Adipocyte (in vitro differentiated cells): ENCODE measurements around the gene SLMAP.
A peak's percentile ranks its signal among the peaks of the same experiment; 100 is the strongest.

Experiments used
- DNase-seq: peaks from one replicate; pipeline ENCODE4 v3.0.0-alpha.2; 2015; ENCODE audit warnings: low read depth
- H3K27me3 ChIP-seq: replicated peaks from 2 replicates; pipeline ENCODE4 v1.7.0; 2013; ENCODE audit warnings: mild to moderate bottlenecking, low read length, moderate library complexity; ENCODE audit not compliant: control insufficient read depth, insufficient read depth
- H3K36me3 ChIP-seq: 2 replicates; pipeline ENCODE4 v1.7.0; 2013; ENCODE audit warnings: low read length, mild to moderate bottlenecking, moderate library complexity; ENCODE audit not compliant: control insufficient read depth, insufficient read depth, severe bottlenecking
- H3K4me1 ChIP-seq: 2 replicates; pipeline ENCODE4 v1.7.0; 2013; ENCODE audit warnings: mild to moderate bottlenecking, low read length, moderate library complexity; ENCODE audit not compliant: control insufficient read depth, insufficient read depth
- H3K4me3 ChIP-seq: 2 replicates; pipeline ENCODE4 v1.7.0; 2013; ENCODE audit warnings: mild to moderate bottlenecking, low read length, moderate library complexity
- H3K9ac ChIP-seq: 2 replicates; pipeline ENCODE4 v1.7.0; 2013; ENCODE audit warnings: mild to moderate bottlenecking, low read length, moderate library complexity
- H3K9me3 ChIP-seq: 2 replicates; pipeline ENCODE4 v1.7.0; 2013; ENCODE audit warnings: mild to moderate bottlenecking, low read length, moderate library complexity; ENCODE audit not compliant: control insufficient read depth

SLMAP gene

GRCh38 chr3:57957824-57958223 lies 201.7 kb downstream of the SLMAP start:
- no peaks in the 10 kb centered on the region for H3K36me3 ChIP-seq
- no peak overlapping the region for H3K4me3 ChIP-seq
- no peaks in the 10 kb centered on the region for H3K9me3 ChIP-seq
- no peak for DNase-seq
- H3K9ac ChIP-seq, result no peak overlapping the region
- no peaks in the 10 kb centered on the region for H3K27me3 ChIP-seq
- peaks cover 30% of the 10 kb centered on the region for H3K4me1 ChIP-seq

GRCh38 chr3:57958642-57959422 lies 202.7 kb downstream of the SLMAP start:
- no peak for DNase-seq
- Histone ChIP-seq H3K4me1 (peaks cover 30% of the 10 kb centered on the region), H3K9ac (peak overlapping the region; percentile 77), H3K9me3 (no peaks in the 10 kb centered on the region), H3K27me3 (no peaks in the 10 kb centered on the region), H3K4me3 (peak overlapping the region; percentile 71), H3K36me3 (no peaks in the 10 kb centered on the region)

GRCh38 chr3:57959423-57960173 lies 203.5 kb downstream of the SLMAP start:
- H3K4me3 ChIP-seq, result peak overlapping the region; percentile 71
- H3K27me3 ChIP-seq, result no peaks in the 10 kb centered on the region
- no peak for DNase-seq
- H3K4me1 ChIP-seq, result peaks cover 30% of the 10 kb centered on the region
- H3K9ac ChIP-seq, result peak overlapping the region; percentile 77
- H3K36me3 ChIP-seq, result no peaks in the 10 kb centered on the region
- H3K9me3 ChIP-seq, result no peaks in the 10 kb centered on the region

- Histone ChIP-seq H3K4me3 (peak overlapping the region; percentile 71), H3K27me3 (no peaks in the 10 kb centered on the region), H3K9me3 (no peaks in the 10 kb centered on the region), H3K36me3 (no peaks in the 10 kb centered on the region), H3K4me1 (peaks cover 30% of the 10 kb centered on the region), H3K9ac (peak overlapping the region; percentile 77)
- DNase-seq, result no peak
These were observed 204.0 kb downstream of the SLMAP start for GRCh38 chr3:57960174-57960505.

GRCh38 chr3:57961177-57961827 lies 205.2 kb downstream of the SLMAP start:
- Histone ChIP-seq H3K9me3 (no peaks in the 10 kb centered on the region), H3K27me3 (no peaks in the 10 kb centered on the region), H3K4me1 (peaks cover 27% of the 10 kb centered on the region), H3K9ac (no peak overlapping the region), H3K36me3 (no peaks in the 10 kb centered on the region), H3K4me3 (no peak overlapping the region)
- no peak for DNase-seq

GRCh38 chr3:57961828-57962447 lies 205.8 kb downstream of the SLMAP start:
- no peaks in the 10 kb centered on the region for H3K27me3 ChIP-seq
- H3K4me3 ChIP-seq, result no peak overlapping the region
- peak; percentile 45 for DNase-seq
- H3K4me1 ChIP-seq, result peaks cover 25% of the 10 kb centered on the region
- H3K9me3 ChIP-seq, result no peaks in the 10 kb centered on the region
- no peaks in the 10 kb centered on the region for H3K36me3 ChIP-seq
- no peak overlapping the region for H3K9ac ChIP-seq

GRCh38 chr3:57962448-57962834 lies 206.3 kb downstream of the SLMAP start:
- H3K4me3 ChIP-seq, result no peak overlapping the region
- H3K9me3 ChIP-seq, result no peaks in the 10 kb centered on the region
- DNase-seq, result no peak
- H3K36me3 ChIP-seq, result no peaks in the 10 kb centered on the region
- peaks cover 26% of the 10 kb centered on the region for H3K4me1 ChIP-seq
- no peak overlapping the region for H3K9ac ChIP-seq
- no peaks in the 10 kb centered on the region for H3K27me3 ChIP-seq

GRCh38 chr3:57963811-57964346 lies 207.8 kb downstream of the SLMAP start:
- no peaks in the 10 kb centered on the region for H3K9me3 ChIP-seq
- H3K9ac ChIP-seq, result no peak overlapping the region
- H3K4me1 ChIP-seq, result peaks cover 22% of the 10 kb centered on the region
- H3K27me3 ChIP-seq, result no peaks in the 10 kb centered on the region
- DNase-seq, result no peak
- H3K36me3 ChIP-seq, result no peaks in the 10 kb centered on the region
- H3K4me3 ChIP-seq, result no peak overlapping the region

- no peaks in the 10 kb centered on the region for H3K9me3 ChIP-seq
- peak; percentile 74 for DNase-seq
- H3K27me3 ChIP-seq, result no peaks in the 10 kb centered on the region
- no peaks in the 10 kb centered on the region for H3K36me3 ChIP-seq
- H3K4me1 ChIP-seq, result peaks cover 16% of the 10 kb centered on the region
- no peak overlapping the region for H3K9ac ChIP-seq
- H3K4me3 ChIP-seq, result no peak overlapping the region
These were observed 210.7 kb downstream of the SLMAP start for GRCh38 chr3:57966829-57967228.

- Histone ChIP-seq H3K36me3 (no peaks in the 10 kb centered on the region), H3K4me1 (peaks cover 16% of the 10 kb centered on the region), H3K27me3 (no peaks in the 10 kb centered on the region), H3K9me3 (no peaks in the 10 kb centered on the region), H3K4me3 (no peak overlapping the region), H3K9ac (no peak overlapping the region)
- DNase-seq, result no peak
These were observed 211.5 kb downstream of the SLMAP start for GRCh38 chr3:57967590-57967989.

GRCh38 chr3:57968501-57968900 lies 212.4 kb downstream of the SLMAP start:
- Histone ChIP-seq H3K9me3 (no peaks in the 10 kb centered on the region), H3K27me3 (no peaks in the 10 kb centered on the region), H3K4me3 (no peak overlapping the region), H3K9ac (no peak overlapping the region), H3K36me3 (no peaks in the 10 kb centered on the region), H3K4me1 (peaks cover 16% of the 10 kb centered on the region)
- DNase-seq, result no peak
